GM19023 (cell line): ENCODE results near the gene MARCKSL1.
"Not testable (repeated sequence)": the region's sequence is repeated elsewhere in the genome, so short reads cannot be mapped to it uniquely, and the experiment has no call there.

ENCODE experiments used
- ATAC-seq: cut with Tn5 transposase; IDR thresholded peaks from one replicate; pipeline ENCODE4 v1.9.1; 2021; ENCODE audit warnings: mild to moderate bottlenecking, moderate library complexity; ENCODE audit not compliant: unreplicated experiment

The MARCKSL1 gene

GRCh38 chr1:32334274-32334861 lies 1.7 kb downstream of the MARCKSL1 start:
- ATAC-seq, result no peak

- no peak for ATAC-seq
Observed at GRCh38 chr1:32333251-32333963, 2.6 kb downstream of the MARCKSL1 start.

DNA sequence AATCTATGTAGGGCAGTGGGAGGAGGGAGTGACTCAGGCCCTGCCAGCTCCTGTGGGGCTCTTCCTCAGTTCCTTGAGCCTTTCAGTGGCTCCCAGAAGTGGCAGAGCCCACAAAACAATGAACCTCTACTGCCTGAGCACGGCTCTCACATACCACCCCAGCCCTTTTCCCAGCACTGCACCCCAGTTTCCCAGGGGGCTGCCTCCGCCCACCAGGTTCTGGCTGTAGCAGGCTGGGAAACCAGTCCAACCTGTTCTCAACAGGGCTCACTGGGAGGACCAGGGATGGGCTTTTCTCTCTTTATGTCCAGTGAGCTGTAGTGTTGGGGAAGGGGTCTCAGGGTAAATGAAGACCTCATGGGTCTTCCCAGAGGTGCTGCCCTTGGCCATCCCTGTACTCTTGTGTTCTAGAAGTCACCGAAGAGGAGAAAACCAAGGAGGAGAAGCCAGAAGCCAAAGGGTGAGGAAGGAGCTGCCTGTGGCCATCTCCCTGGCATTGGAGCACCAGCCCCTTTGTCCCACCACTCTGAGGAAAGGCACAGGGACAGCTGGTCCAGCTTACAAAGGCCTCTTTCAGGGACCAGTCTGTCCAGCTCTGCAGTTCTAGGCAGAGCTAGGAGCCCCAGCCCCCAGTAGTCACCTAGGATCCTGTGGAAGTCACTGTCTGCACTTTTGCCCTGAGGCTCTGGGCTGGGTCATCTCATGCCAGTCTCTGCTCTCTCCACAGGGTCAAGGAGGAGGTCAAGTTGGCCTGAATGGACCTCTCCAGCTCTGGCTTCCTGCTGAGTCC lies 3.5 kb downstream of the MARCKSL1 start:
- ATAC-seq, result no peak

DNA sequence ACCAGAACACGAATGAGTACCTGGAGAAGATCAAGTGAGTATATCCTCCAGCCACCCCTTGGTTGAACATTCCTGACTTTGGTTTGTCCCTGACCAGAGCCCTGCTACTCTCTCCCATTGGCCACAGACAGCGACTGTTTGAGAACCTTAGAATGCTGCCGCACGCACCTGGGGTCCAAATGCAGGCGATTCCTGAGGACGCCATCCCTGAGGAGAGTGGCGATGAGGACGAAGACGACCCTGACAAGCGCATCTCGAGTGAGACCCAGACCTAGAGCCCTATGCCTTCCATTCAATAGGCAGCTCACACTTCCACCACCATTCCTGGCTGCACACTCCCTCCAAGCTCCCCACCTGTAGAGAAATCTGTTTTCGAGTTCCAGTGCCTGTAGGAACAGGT lies 4.5 kb downstream of the MARCKSL1 start:
- no peak for ATAC-seq

DNA sequence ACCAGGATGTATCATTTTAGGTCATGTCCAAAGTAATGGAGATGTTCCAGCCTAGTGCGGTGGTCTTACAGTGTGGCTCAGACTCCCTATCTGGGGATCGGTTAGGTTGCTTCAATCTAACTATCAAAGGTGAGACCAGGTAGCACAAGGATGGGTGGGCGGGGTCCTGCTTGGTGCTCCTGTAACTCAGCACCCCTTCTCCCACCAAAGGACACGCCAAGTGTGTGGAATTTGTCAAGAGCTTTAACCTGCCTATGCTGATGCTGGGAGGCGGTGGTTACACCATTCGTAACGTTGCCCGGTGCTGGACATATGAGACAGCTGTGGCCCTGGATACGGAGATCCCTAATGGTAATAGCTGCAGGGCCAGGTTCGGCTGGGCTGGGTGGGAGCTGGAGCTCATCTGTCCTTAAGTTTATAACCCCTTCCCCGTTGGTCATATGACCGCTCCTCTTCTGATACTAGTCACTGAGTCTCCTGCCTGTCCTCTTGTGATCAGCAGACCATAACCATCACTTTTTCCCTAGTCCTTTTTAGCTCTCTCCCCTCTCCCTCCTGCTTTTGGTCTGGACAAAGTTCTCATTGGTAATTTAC lies 5.4 kb downstream of the MARCKSL1 start:
- ATAC-seq, result no peak

GRCh38 chr1:32329931-32330466 lies 6.0 kb downstream of the MARCKSL1 start:
- ATAC-seq, result no peak

GRCh38 chr1:32327204-32327603 lies 8.8 kb downstream of the MARCKSL1 start:
- no peak for ATAC-seq

- no peak for ATAC-seq
Observed at GRCh38 chr1:32321712-32322291, 14.2 kb downstream of the MARCKSL1 start.

GRCh38 chr1:32318127-32318869 lies 17.7 kb downstream of the MARCKSL1 start:
- no peak for ATAC-seq

- ATAC-seq, result no peak
Observed at GRCh38 chr1:32316903-32317277, 19.1 kb downstream of the MARCKSL1 start.

- no peak for ATAC-seq
Observed at GRCh38 chr1:32311709-32312393, 24.2 kb downstream of the MARCKSL1 start.

GRCh38 chr1:32309960-32310359 lies 26.1 kb downstream of the MARCKSL1 start:
- no peak for ATAC-seq

- ATAC-seq, result no peak
Observed at GRCh38 chr1:32307324-32307723, 28.7 kb downstream of the MARCKSL1 start.

DNA sequence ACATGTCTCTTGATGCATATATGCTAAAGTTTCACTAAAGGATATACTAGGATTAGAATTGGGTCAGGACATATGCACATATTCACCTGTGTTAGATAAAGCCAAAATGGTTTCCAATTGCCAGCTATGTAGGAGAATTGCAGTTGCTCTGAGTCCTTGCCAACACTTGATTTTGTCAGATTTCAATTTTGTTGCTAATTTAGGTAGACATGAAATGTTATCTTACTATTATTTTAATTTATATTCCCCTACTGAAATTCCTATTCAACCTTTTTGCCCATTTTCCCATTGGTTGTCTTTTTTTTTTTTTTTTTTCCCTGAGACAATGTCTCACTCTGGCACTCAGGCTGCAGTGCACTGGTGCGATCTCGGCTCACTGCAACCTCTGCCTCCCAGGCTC lies 30.7 kb downstream of the MARCKSL1 start:
- no peak for ATAC-seq

GRCh38 chr1:32303997-32304622 lies 31.9 kb downstream of the MARCKSL1 start:
- ATAC-seq, result no peak

- no peak for ATAC-seq
Observed at GRCh38 chr1:32303358-32303757, 32.7 kb downstream of the MARCKSL1 start.

- no peak for ATAC-seq
Observed at GRCh38 chr1:32299327-32299726, 36.7 kb downstream of the MARCKSL1 start.

GRCh38 chr1:32298211-32298610 lies 37.8 kb downstream of the MARCKSL1 start:
- ATAC-seq, result not testable (repeated sequence)
